IPS-11a (cell line): ENCODE measurements around the gene RORB.
"Not testable (repeated sequence)": the region's sequence is repeated elsewhere in the genome, so short reads cannot be mapped to it uniquely, and the experiment has no call there.

Experiments
- H3K4me3 ChIP-seq: one replicate; pipeline ENCODE4 v1.5.1; 2013; ENCODE audit warnings: low read depth, low read length, control low read depth

The RORB gene

GRCh38 chr9:74512416-74512815 lies 15.3 kb downstream of the RORB start:
- no peak overlapping the region for H3K4me3 ChIP-seq

- no peak overlapping the region for H3K4me3 ChIP-seq
These were observed 16.1 kb downstream of the RORB start for GRCh38 chr9:74513221-74513620.

- H3K4me3 ChIP-seq: no peak overlapping the region
These were observed 20.1 kb downstream of the RORB start for GRCh38 chr9:74517188-74517587.

GRCh38 chr9:74519419-74519818 lies 22.3 kb downstream of the RORB start:
- H3K4me3 ChIP-seq: no peak overlapping the region

GRCh38 chr9:74521009-74521408 lies 23.9 kb downstream of the RORB start:
- H3K4me3 ChIP-seq: no peak overlapping the region

- H3K4me3 ChIP-seq: no peak overlapping the region
These were observed 27.2 kb downstream of the RORB start for GRCh38 chr9:74524289-74524688.

GRCh38 chr9:74526215-74526614 lies 29.1 kb downstream of the RORB start:
- H3K4me3 ChIP-seq: no peak overlapping the region

GRCh38 chr9:74527718-74528117 lies 30.6 kb downstream of the RORB start:
- no peak overlapping the region for H3K4me3 ChIP-seq

- H3K4me3 ChIP-seq: no peak overlapping the region
These were observed 31.1 kb downstream of the RORB start for GRCh38 chr9:74528207-74528606.

- not testable (repeated sequence) for H3K4me3 ChIP-seq
These were observed 33.3 kb downstream of the RORB start for GRCh38 chr9:74530458-74530857.

GRCh38 chr9:74533253-74533652 lies 36.1 kb downstream of the RORB start:
- H3K4me3 ChIP-seq: no peak overlapping the region

- H3K4me3 ChIP-seq: no peak overlapping the region
These were observed 37.7 kb downstream of the RORB start for GRCh38 chr9:74534841-74535240.

GRCh38 chr9:74543145-74543544 lies 46.0 kb downstream of the RORB start:
- no peak overlapping the region for H3K4me3 ChIP-seq

- no peak overlapping the region for H3K4me3 ChIP-seq
These were observed 54.1 kb downstream of the RORB start for GRCh38 chr9:74551266-74551665.

- no peak overlapping the region for H3K4me3 ChIP-seq
These were observed 57.8 kb downstream of the RORB start for GRCh38 chr9:74554751-74555419.

- H3K4me3 ChIP-seq: no peak overlapping the region
These were observed 58.4 kb downstream of the RORB start for GRCh38 chr9:74555565-74555964.

- no peak overlapping the region for H3K4me3 ChIP-seq
These were observed 59.5 kb downstream of the RORB start for GRCh38 chr9:74556685-74557084.

GRCh38 chr9:74557571-74557970 lies 60.4 kb downstream of the RORB start:
- H3K4me3 ChIP-seq: no peak overlapping the region

GRCh38 chr9:74562611-74563010 lies 65.5 kb downstream of the RORB start:
- H3K4me3 ChIP-seq: no peak overlapping the region

GRCh38 chr9:74570879-74571512 lies 73.9 kb downstream of the RORB start:
- no peak overlapping the region for H3K4me3 ChIP-seq

GRCh38 chr9:74573640-74574191 lies 76.6 kb downstream of the RORB start:
- no peak overlapping the region for H3K4me3 ChIP-seq

- H3K4me3 ChIP-seq: no peak overlapping the region
These were observed 79.0 kb downstream of the RORB start for GRCh38 chr9:74576176-74576575.

GRCh38 chr9:74577956-74578355 lies 80.8 kb downstream of the RORB start:
- no peak overlapping the region for H3K4me3 ChIP-seq
